HG03469 (cell line): ENCODE results near the gene NCOA3.

Source experiments
- ATAC-seq: cut with Tn5 transposase; IDR thresholded peaks from one replicate; pipeline ENCODE4 v1.9.1; 2021; ENCODE audit warnings: mild to moderate bottlenecking, moderate library complexity, moderate number of reproducible peaks; ENCODE audit not compliant: unreplicated experiment

The NCOA3 gene

GRCh38 chr20:47675190-47676142, 173.8 kb downstream of the NCOA3 start:
- no peak for ATAC-seq

- ATAC-seq: no peak
Measured at GRCh38 chr20:47676219-47676721, 174.6 kb downstream of the NCOA3 start.

- ATAC-seq: no peak
Measured at GRCh38 chr20:47676912-47677634, 175.4 kb downstream of the NCOA3 start.

GRCh38 chr20:47677635-47678453, 176.2 kb downstream of the NCOA3 start:
- ATAC-seq: no peak

- no peak for ATAC-seq
Measured at GRCh38 chr20:47678536-47678935, 176.8 kb downstream of the NCOA3 start.

GRCh38 chr20:47679462-47679861, 177.8 kb downstream of the NCOA3 start:
- no peak for ATAC-seq

- ATAC-seq: no peak
Measured at GRCh38 chr20:47680804-47681529, 179.3 kb downstream of the NCOA3 start.

GRCh38 chr20:47682028-47682783, 180.5 kb downstream of the NCOA3 start:
- no peak for ATAC-seq

- no peak for ATAC-seq
Measured at GRCh38 chr20:47682916-47683315, 181.2 kb downstream of the NCOA3 start.

- ATAC-seq: no peak
Measured at GRCh38 chr20:47684306-47685080, 182.8 kb downstream of the NCOA3 start.

- ATAC-seq: no peak
Measured at GRCh38 chr20:47686545-47686944, 184.9 kb downstream of the NCOA3 start.

GRCh38 chr20:47687095-47687987, 185.7 kb downstream of the NCOA3 start:
- ATAC-seq: no peak

- no peak for ATAC-seq
Measured at GRCh38 chr20:47688385-47689381, 187.0 kb downstream of the NCOA3 start.

GRCh38 chr20:47689731-47690130, 188.0 kb downstream of the NCOA3 start:
- no peak for ATAC-seq

GRCh38 chr20:47691625-47692024, 189.9 kb downstream of the NCOA3 start:
- ATAC-seq: no peak

GRCh38 chr20:47694021-47694818, 192.5 kb downstream of the NCOA3 start:
- no peak for ATAC-seq
